VCaP (cell line): ENCODE data around the gene MRPL19.
A peak's percentile ranks its signal among the peaks of the same experiment; 100 is the strongest.

Experiments used
- H3K27ac ChIP-seq: fragments of 450-650 bp; 2 replicates; pipeline ENCODE4 v1.5.1; 2017
- TF ChIP-seq, protein P1 (sequence below): fragments of 450-650 bp; conservative IDR thresholded peaks from 2 replicates; pipeline ENCODE4 v1.5.1; 2017; ENCODE audit warnings: mild to moderate bottlenecking, moderate library complexity

MRPL19 gene

DNA sequence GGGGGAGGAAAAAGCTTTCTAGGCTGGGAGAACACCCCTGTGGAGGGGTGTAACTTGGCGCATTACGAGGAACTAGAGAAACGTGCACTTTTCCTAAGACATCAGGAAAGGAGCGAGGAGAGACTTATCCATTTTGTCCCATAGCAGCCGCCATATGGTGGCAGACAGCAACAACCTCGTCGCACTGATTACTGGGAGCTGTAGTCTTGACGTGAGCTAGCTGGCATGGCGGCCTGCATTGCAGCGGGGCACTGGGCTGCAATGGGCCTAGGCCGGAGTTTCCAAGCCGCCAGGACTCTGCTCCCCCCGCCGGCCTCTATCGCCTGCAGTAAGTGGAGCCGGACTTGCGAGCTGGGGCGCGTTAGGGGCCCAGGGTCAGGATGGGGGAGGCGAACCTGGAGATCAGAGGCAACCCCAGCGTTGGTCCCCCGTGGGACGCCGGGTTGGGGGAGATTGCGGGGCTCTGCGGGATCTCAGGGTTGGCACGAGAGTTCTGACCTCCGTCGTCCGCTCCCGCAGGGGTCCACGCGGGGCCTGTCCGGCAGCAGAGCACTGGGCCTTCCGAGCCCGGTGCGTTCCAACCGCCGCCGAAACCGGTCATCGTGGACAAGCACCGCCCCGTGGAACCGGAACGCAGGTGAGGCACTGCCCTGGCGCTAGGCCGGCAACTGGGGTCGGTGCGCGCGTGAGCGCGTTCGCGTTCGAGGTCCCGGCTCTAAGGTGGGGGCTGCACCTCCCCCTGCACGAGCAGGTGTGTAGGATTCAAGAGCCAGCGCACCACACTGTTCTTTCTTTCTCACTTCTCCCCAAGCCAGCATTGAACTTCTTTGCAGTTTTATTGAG, at the start of gene MRPL19:
MRPL19 (plus strand) TSS at position 201 of the 843 bp plus-strand sequence; CDS start at position 226, 25 bp downstream.
- TF ChIP-seq, protein P1, sequence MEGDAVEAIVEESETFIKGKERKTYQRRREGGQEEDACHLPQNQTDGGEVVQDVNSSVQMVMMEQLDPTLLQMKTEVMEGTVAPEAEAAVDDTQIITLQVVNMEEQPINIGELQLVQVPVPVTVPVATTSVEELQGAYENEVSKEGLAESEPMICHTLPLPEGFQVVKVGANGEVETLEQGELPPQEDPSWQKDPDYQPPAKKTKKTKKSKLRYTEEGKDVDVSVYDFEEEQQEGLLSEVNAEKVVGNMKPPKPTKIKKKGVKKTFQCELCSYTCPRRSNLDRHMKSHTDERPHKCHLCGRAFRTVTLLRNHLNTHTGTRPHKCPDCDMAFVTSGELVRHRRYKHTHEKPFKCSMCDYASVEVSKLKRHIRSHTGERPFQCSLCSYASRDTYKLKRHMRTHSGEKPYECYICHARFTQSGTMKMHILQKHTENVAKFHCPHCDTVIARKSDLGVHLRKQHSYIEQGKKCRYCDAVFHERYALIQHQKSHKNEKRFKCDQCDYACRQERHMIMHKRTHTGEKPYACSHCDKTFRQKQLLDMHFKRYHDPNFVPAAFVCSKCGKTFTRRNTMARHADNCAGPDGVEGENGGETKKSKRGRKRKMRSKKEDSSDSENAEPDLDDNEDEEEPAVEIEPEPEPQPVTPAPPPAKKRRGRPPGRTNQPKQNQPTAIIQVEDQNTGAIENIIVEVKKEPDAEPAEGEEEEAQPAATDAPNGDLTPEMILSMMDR, result no peak
- peak within 1 kb of the TSS; percentile 83 for H3K27ac ChIP-seq

GRCh38 chr2:75596784-75597183, 49.8 kb upstream of the MRPL19 start:
- TF ChIP-seq, protein P1, result no peak
- H3K27ac ChIP-seq, result no peak overlapping the region

- TF ChIP-seq, protein P1, result no peak
- H3K27ac ChIP-seq, result no peak overlapping the region
These were observed 48.6 kb upstream of the MRPL19 start for GRCh38 chr2:75597949-75598348.

GRCh38 chr2:75598589-75599155, 47.9 kb upstream of the MRPL19 start:
- TF ChIP-seq, protein P1, result no peak
- H3K27ac ChIP-seq, result no peak overlapping the region

- no peak overlapping the region for H3K27ac ChIP-seq
- TF ChIP-seq, protein P1, result no peak
These were observed 46.0 kb upstream of the MRPL19 start for GRCh38 chr2:75600461-75601011.

DNA sequence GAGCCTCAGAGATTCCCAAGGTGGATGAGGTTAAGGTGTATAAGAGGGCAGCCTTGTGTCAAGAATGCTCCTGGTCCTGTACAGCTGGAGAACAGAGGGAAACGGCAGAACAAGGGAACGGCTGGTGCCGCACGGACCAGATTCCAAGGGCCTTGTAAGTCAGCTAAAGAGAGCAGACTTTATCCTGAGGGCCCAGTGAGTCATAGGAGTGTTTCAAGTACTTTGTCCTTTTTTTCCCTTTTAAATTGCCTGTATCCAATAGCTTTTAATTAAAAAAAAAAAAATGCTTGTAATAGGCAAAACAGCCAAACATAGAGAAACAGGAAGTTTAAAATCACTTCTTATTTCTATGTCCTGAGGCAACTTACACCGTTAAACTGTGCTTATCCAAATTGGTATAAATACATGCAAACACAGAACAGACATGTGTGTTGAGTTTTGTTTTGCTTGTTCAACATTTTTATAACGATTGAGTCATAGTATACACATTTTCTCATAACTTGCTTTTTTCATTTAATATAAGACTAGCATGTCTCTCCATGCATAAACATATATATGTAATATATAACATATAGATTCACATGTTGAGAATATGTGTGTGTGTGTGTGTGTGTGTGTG, 43.8 kb upstream of the MRPL19 start:
- TF ChIP-seq, protein P1, result no peak
- no peak overlapping the region for H3K27ac ChIP-seq

- TF ChIP-seq, protein P1, result no peak
- no peak overlapping the region for H3K27ac ChIP-seq
These were observed 43.1 kb upstream of the MRPL19 start for GRCh38 chr2:75603477-75603876.
